HG03045 (cell line): Measurements from ENCODE around the gene TBCD.
"Not testable (repeated sequence)": the region's sequence is repeated elsewhere in the genome, so short reads cannot be mapped to it uniquely, and the experiment has no call there.

ENCODE experiments used
- ATAC-seq: cut with Tn5 transposase; IDR thresholded peaks from one replicate; pipeline ENCODE4 v1.9.1; 2021; ENCODE audit warnings: mild to moderate bottlenecking, moderate library complexity; ENCODE audit not compliant: unreplicated experiment

Gene TBCD

GRCh38 chr17:82985428-82985805, 233.6 kb downstream of the TBCD start:
- ATAC-seq = no peak

GRCh38 chr17:82985973-82986372, 234.1 kb downstream of the TBCD start:
- ATAC-seq = no peak

GRCh38 chr17:82989051-82989450, 237.2 kb downstream of the TBCD start:
- not testable (repeated sequence) for ATAC-seq

- ATAC-seq = no peak
Measured at GRCh38 chr17:82989881-82990280, 238.0 kb downstream of the TBCD start.

- ATAC-seq = no peak
Measured at GRCh38 chr17:82993005-82993404, 241.1 kb downstream of the TBCD start.
